ENCODE data around the gene TMC6. TPM values are rescaled to one million over a fixed set of nuclear protein-coding genes. Genes with fewer than 3 reads are reported as not detected.

Gene TMC6
- total RNA-seq, 1 donor from 2014 or later, result 14.6 TPM

DNA sequence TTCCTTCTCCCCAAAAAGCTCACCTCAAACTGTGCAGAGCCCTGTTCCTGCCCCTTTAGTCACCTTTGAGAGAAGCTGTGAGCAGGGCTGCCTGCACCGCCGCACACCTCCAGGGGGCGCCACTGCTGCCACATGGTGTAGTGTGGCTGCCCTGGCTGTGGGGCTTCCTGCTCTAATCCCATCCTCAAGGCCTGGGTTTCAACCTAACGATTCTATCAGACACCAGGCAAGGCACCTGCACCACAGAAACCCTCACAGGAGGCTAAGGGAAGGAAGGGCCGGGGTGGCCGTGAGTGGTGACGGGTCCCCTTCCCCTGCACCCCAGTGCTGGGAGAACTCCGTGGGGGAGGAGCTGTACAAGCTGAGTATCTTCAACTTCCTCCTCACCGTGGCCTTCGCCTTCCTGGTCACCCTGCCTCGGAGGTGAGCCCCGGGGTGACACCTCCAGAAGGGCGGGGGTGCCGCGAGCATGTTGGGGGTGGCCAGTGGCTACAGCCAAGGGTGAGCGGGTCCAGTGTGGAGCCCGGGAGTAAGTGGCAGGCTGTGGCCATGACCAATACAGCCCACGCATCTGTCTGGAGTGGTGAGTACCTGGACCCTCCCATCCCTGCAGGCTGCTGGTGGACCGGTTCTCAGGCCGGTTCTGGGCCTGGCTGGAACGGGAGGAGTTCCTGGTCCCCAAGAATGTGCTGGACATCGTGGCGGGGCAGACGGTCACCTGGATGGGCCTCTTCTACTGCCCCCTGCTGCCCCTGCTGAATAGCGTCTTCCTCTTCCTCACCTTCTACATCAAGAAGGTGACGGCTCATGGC, 9.0 kb upstream of the TMC6 start:
- DNase-seq (ENCODE audit: low spot score) (peak; percentile 45), ATAC-seq (no peak)

DNA sequence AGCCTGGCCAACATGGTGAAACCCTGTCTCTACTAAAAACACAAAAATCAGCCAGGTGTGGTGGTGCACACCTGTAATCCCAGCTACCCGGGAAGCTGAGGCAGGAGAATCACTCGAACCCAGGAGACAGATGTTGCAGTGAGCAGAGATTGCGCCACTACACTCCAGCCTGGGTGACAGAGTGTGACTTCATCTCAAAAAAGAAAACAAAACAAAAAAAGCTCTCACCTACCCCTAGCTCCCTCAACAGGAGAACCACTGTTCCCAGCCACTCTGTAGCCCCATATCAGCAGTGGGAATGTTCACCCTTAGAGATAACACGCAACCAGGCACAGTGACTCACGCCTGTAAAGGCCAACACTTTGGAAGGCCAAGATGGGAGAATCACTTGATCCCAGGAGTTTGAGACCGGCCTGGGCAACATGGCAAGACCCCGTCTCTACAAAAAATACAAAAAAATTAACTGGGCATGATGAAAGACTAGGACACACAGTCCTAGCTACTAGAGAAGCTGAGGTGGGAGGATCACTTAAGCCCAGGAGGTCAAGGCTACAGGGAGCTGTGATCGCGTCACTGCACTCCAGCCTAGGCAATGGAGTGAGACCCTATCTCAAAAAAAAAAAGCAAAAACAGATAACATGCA, 7.4 kb upstream of the TMC6 start:
- DNase-seq (ENCODE audit: low spot score) (no peak), ATAC-seq (no peak)

DNA sequence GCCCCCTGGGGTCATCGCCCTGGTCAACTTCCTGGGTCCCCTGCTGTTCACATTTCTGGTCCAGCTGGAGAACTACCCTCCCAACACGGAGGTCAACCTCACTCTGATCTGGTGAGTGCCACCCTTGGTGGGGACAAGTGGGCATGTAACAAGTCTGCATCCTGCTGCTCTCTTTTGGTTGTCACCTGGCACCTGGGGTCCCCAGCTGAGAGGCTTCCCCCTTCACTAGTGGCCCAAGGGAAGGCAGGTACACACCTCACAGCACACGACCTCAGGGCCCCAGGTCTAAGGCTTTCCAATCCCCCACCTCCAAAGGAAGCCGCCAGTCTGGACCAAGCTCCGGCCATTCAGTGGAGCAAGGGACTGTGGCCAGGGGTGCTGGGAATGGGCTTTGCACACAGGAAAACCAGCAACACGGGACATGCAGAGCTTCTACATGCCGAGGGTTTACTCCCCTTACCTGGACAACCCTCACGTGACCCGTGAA, 6.4 kb upstream of the TMC6 start:
- ATAC-seq, result no peak
- no peak for DNase-seq (ENCODE audit: low spot score)

DNA sequence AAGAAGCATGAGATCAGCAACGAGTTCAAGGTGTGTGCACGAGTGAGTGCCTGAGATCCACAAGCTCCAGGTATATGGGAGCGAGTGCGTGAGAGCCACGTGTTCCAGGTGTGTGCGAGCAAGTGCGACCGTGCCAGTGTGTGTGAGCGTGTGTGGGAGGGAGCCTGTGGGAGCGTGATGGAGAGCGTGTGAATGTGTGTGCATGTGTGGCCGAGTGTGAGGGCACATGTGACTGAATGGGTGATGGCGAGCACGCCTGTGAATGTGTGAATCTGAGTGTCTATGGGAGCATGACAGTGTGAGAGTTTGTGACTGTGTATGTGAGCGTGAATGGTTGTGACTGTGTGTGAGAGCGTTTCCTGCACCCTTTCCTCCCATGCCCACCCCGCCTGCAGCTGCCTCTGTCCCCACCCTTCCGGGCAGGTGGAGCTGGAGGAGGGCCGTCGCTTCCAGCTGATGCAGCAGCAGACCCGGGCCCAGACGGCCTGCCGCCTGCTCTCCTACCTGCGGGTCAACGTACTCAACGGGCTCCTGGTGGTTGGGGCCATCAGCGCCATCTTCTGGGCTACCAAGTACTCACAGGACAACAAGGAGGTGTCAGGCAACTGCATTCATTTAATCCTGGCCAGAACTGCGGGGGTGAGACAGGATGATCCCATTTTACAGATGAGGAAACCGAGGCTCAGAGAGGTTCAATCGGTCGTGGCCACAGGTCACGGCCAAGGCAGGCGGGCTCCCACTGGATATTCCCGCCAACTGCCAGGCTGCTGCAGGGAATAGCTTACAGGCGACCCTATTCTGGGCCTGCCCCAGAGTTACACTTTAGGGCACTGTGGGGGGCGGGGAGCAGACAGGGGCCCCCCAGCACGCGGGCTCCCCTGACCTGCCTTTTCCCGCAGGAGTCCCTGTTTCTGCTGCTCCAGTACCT, 5.7 kb upstream of the TMC6 start:
- DNase-seq (ENCODE audit: low spot score), result no peak
- peak; percentile 51 for ATAC-seq

DNA sequence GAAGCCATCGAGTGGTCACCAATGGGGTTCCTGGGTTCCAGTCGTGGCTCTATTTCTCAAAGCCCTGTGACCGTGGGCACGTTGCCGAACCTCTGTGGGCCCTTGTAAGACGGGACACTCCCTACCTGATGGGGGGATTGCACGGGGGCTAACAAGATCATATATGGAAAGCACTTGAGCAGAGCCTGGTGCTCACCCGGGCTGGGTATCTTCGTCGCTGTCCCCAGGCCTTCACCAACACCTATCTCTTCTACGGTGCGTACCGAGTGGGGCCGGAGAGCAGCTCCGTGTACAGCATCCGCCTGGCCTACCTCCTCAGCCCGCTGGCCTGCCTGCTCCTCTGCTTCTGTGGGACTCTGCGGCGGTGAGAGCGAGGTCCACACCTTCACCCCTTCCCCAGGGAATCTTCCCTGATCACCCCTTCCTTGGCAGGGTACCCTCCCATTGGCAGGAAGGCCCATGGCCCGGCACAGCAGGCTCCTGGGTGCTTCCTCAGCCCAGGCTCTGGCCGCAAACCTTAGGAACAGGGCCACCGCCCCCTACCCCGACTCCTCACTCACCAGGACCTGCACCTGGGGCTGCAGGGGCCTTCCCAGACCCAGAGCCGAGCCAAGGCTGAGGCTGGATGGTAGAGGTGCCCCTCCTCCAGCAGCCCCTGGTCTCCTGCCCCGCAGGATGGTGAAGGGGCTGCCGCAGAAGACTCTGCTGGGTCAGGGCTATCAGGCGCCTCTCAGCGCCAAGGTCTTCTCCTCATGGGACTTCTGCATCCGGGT, 4.8 kb upstream of the TMC6 start:
- ATAC-seq, result no peak

DNA sequence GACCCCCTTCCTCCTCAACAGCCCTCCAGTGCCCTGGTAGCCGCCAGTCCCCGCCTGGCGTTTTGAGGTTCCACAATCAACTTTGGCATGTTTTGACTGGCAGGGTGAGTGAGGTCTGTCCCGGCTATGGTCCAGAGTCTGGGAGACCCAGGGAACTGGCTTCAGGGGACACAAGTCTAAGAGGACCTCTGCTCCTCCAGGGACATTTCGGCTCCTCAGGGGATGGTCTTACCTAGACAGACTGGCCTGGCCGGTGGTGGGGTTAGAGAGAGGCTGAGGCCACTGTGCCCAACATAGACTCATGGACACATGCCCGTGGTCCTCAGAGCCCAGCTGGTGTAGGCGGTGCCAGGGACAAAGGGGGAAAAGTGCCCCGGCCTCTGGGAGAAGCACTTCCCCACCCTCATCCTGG, 4.2 kb upstream of the TMC6 start:
- no peak for ATAC-seq
- DNase-seq (ENCODE audit: low spot score), result no peak

More for the DNA sequence above, 4.8 kb upstream of the TMC6 start:
- DNase-seq (ENCODE audit: low spot score), result no peak

DNA sequence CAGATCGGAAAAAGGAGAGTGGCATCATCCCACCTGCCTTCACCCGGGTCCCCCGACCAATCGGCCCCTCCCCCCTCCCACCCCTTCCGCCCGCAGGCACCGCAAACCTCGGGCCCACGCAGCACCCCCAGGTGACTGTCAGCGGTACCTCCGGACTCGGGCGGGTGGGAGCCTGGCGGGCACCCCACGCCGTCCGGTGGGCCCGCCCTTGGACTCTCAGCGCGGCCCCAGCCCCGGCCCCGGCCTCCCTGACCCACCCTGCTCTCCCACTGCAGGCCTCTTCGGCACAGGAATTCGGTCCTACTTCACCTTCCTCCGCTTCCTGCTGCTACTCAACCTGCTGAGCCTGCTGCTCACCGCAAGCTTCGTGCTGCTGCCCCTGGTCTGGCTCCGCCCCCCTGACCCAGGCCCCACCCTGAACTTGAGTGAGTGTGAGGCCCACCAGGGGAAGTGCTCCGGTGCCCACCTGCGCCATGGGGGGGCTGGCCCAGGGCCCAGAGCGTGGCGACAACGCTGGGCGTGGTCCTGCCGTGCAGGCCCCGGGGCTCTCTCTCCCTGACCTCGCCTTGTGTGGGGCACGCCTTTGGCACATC, 3.6 kb upstream of the TMC6 start:
- ATAC-seq (no peak), DNase-seq (ENCODE audit: low spot score) (no peak)

DNA sequence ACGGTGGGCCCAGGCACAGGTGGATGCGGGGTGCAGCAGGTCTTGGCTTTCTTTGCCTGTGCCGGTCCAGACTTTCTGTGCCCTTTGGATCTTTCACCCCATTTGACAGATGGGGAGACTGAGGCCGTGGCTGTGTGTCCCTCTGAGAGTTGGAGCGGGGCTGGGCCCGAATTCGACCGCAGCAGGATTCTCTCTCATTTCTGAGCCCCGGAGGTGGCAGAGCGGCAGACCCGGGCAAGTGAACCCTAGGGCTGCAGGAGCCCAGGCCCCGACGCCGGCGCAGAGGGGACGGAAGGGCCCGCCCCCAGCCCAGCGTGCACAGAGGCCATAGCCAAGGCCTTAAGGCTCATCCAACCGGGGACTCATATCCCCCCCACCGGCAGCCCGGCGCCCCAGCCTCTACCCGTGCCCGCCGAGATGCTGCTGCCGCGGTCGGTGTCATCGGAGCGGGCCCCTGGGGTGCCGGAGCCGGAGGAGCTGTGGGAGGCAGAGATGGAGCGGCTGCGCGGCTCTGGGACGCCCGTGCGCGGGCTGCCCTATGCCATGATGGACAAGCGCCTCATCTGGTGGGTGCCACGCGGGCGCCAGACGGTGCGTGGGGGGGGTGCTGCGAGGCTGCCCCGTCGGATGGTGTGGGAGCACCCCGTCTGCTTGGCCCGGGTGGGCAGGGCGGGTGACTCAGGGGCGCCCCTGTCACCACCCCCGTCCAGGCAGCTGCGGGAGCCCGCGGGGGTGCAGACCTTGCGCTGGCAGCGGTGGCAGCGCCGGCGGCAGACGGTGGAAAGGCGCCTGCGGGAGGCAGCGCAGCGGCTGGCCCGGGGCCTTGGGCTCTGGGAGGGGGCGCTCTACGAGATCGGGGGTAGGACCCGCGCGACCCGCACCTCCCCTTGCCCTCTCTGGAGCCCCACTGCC, 2.9 kb upstream of the TMC6 start:
- ATAC-seq (no peak), DNase-seq (ENCODE audit: low spot score) (no peak)

DNA sequence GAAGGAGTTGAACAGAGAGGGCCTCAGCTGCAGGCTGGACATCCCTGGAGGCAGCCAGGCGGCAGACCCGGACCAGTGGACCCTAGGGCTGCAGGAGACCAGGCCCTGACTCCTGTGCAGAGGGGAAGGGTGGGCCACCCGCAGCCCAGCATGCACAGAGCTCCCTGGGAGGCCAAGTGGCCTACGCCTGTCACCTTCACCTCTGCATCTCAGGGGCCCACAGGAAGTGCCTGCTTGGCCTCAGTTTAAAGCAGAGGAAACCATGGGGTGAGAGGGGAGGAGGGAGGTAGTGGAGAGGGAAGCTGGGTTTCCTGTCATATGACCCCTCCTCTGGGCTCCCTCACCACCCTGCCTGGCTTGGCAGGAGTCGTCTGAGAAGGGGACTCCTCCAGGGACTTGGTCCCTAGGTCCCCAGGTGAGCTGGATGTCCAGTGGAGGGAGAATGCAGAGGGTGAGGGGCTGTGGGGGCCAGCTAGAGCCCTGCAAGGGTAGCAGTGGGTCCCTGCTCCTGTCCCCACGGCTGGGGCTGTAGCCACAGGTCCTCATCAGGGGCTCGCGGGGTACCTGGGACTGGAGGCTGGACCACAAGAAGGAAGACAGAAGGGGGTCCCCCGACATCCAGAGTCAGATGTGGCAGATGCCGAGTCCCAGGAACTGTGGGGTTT, 2.0 kb upstream of the TMC6 start, which contains the start of gene TMC8:
TMC8 (plus strand) TSS at position 335 of the 665 bp plus-strand sequence. CDS start 818 bp downstream, outside the sequence.
- DNase-seq (ENCODE audit: low spot score) (no peak), ATAC-seq (peak; percentile 5)

DNA sequence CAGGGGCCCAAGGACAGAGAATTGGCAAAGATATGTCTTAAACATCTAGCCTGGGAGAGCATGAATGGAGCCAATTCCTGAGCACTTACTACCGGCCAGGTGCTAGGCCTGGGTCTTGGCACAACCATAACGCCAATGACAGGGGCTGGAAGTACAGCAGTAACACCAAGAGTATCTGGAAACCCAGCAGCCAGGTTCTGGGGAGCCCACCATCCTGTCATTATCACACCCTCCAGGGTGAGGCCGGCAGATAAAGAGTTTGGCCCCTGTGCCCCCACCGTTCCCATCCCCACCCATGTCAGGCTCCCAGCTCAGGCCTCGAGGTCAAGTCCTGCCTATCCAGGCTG, 1.5 kb upstream of the TMC6 start:
- ATAC-seq (no peak), DNase-seq (ENCODE audit: low spot score) (no peak)

DNA sequence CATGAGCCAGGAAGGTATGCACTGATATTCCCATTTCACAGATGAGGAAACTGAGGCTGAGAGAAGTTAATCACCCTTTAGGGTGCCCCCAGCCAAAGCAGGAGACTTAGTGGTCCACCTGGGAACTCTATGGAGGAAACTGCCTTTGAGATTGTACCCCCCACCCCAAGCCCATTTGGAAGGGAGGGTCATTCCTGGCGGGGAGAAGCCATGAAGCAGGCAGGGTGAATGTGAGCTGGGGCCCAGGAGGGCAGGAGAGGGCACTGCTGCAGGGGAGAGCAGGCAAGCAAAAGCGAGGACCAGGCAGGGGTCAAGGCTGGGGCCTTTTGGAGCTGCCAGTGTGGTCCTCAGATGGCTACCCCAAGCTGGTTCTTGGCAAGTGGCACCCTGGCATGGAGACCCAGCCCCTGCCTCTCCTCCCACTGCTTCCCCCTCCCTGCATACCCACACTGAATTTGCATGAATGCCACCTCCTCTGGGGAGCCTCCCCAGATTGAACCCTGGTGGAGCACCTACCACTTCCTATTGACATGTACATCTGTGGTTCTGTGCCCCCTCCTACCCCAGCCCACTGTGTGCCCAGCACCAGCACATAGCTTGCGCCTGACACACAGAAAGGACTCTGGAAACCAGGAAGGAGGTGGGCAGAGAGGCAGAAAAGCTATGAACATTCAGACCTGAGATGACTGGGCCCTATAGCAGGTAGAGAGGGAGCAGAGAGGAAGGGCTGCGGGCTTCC, 965 bp upstream of the TMC6 start:
- ATAC-seq (no peak), DNase-seq (ENCODE audit: low spot score) (no peak)

DNA sequence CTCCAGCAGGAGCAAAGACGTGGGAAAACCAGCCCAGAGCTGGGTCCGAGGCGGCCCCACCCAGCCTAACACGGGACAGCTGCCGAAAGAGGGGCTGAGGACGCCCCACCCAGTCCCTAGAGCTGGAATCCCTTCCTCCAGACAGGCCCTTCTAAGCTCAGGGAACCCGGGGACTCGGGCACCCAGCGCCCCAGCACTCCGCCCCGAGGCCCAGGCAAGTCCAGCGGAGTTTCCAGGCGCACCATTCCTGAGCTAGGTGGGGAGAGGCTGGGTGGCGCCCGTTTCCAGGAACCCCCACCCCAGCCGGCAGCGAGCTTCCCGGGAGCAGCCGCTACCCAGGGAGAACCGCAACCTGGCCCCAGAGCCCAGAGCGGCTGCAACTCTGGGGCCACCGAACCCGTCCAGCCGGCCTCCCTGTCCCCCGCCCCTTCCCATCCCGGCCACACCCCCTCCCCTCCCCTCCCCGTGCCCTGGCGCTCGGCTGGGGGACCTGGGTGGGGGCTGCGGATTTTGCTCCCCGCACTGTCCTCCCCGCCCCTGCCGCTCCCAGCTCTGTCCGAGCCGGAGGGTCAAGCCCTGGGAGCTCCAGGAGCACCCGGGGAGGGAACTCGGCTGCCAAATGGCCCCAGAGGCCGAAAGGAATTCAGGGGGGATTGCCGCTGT, 536 bp downstream of the TMC6 start:
- DNase-seq (ENCODE audit: low spot score), result no peak
- ATAC-seq, result peak; percentile 35

DNA sequence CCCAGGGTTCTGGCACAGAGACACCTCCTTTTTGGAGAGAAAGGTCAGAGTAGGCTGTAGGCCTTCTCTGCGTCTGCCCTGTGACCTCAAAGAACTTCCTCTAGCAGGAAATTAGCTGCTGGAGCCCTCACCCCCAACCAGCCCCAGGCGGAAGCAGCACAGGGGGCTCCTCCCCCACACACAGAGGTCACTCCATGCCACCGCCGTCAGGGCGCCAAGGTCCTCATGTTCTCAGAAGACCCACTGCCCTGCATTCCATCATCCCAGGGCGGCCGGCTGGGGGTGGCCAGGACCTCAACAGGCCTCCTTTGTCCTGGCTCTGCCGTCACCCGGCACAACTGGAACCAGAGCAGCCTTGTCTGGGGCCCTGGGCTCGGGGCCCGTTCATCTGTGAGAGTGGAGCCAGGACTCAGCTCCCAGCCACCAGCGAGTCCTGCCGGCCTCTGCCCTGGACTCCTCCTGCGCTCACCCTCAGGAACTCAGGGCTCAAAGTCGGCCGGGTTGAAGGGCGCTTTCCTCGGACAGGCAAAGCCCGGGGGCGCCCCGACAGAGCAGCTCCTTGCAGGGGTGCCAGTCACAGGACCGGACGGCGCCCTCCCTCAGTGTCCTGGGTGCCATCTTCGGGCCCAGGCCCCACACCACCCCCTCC, 1.2 kb downstream of the TMC6 start:
- DNase-seq (ENCODE audit: low spot score), result peak; percentile 68
- peak; percentile 45 for ATAC-seq

DNA sequence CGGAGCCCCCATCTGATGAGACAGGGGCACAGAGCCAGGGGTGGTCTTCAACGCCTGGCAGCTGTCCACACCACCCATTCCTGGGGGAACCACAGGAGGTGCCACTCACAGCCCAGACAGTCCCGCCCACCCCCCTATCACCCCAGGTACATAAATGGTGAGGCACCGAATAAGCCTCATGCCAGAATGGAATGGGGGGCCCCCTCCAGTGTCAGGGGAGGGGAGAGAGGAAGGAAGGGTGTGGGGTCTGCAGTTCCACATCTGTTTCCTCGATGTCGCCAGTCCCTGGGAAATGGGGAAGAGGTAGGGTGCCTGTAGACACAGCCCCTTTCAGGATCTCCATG, 1.7 kb downstream of the TMC6 start:
- ATAC-seq, result no peak
- DNase-seq (ENCODE audit: low spot score), result no peak

DNA sequence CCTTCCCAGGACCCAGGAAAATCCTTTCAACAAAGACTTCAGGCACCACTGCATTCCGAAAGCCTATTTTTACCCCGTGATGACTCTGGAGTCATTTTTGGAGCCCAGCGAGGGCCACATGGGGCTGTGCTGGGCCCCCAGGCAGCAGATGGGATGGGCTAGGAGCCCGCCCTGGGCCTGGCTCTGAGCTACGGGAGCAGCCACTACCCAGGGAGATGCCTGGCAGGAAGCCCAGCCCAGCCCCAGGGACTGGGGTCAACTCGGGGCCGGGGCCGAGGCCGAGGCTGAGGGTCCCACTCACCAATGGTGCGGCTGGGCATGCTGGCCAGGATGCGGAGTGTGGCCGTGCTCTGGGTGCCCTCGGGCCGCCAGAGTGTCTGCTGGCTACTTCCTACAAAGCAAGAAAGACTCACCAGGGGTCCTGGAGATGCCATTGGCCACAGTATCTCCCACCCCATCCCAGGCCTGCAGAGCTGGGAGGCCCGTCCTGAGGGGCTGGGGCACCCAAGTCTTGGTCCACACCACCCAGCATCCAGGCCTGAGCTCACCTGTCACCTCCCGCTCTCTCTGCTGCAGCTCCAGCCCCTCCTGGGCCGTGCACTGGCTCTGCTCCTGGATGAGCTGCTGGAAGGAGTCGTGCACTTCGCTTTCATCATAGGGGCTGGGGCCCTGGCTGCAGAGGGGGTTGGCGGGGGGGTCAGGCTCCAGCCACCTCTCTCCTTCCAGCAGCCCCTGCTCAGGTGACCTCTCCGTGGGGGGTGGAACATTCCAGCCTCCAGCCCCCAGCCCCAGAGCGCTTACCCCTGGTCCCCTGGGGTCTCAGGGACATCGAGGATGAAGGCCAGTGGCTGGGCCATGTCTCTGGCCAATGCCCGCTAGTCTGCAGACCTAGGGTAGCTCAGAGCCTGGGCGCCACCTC, 2.3 kb downstream of the TMC6 start:
- no peak for ATAC-seq

More for the DNA sequence above, 2.3 kb downstream of the TMC6 start:
- DNase-seq (ENCODE audit: low spot score), result no peak

All from left lobe of liver (tissue), 2 donors.